Measurements from ENCODE around the gene TTC13. TPM values are rescaled to one million over a fixed set of nuclear protein-coding genes. Genes with fewer than 3 reads are reported as not detected.

TTC13 gene
- total RNA-seq, 1 donor from 2014 or later: 17.0 TPM

- Histone ChIP-seq H3K4me1 (peaks cover 30% of the 10 kb centered on the region), H3K9me3 (no peaks in the 10 kb centered on the region), H3K27ac (no peak overlapping the region), H3K36me3 (peaks cover 5% of the 10 kb centered on the region), H3K27me3 (ENCODE audit: low read depth) (no peaks in the 10 kb centered on the region), H3K4me3 (no peak overlapping the region)
- no peak for DNase-seq
- intact Hi-C loops (cut with DNase I): no loop called here
- no peak for TF ChIP-seq CTCF (IDR thresholded peaks at IDR 0.05)
- no peak for ATAC-seq
Measured at GRCh38 chr1:230898748-230899147, 79.9 kb downstream of the TTC13 start.

GRCh38 chr1:230898144-230898543, 80.5 kb downstream of the TTC13 start:
- DNase-seq (no peak), ATAC-seq (no peak)
- Histone ChIP-seq H3K27me3 (ENCODE audit: low read depth) (no peaks in the 10 kb centered on the region), H3K4me1 (peaks cover 30% of the 10 kb centered on the region), H3K9me3 (no peaks in the 10 kb centered on the region), H3K27ac (peak overlapping the region; percentile 63), H3K36me3 (peaks cover 5% of the 10 kb centered on the region), H3K4me3 (no peak overlapping the region)
- intact Hi-C loops (cut with DNase I): no loop called here
- no peak for TF ChIP-seq CTCF (IDR thresholded peaks at IDR 0.05)

- H3K4me3 ChIP-seq: no peak overlapping the region
- H3K27ac ChIP-seq: peak overlapping the region; percentile 63
- intact Hi-C loops (cut with DNase I): no loop called here
- H3K4me1 ChIP-seq: peaks cover 30% of the 10 kb centered on the region
- no peak for ATAC-seq
- TF ChIP-seq CTCF (IDR thresholded peaks at IDR 0.05): no peak
- DNase-seq: no peak
- no peaks in the 10 kb centered on the region for H3K27me3 ChIP-seq (ENCODE audit: low read depth)
- H3K9me3 ChIP-seq: no peaks in the 10 kb centered on the region
- no peaks in the 10 kb centered on the region for H3K36me3 ChIP-seq
Measured at GRCh38 chr1:230896779-230897178, 81.9 kb downstream of the TTC13 start.

GRCh38 chr1:230895452-230895851, 83.2 kb downstream of the TTC13 start:
- DNase-seq: no peak
- Histone ChIP-seq H3K4me1 (peaks cover 24% of the 10 kb centered on the region), H3K36me3 (no peaks in the 10 kb centered on the region), H3K27ac (peak overlapping the region; percentile 18), H3K4me3 (no peak overlapping the region), H3K9me3 (no peaks in the 10 kb centered on the region), H3K27me3 (ENCODE audit: low read depth) (no peaks in the 10 kb centered on the region)
- no peak for ATAC-seq
- intact Hi-C loops (cut with DNase I): no loop called here
- no peak for TF ChIP-seq CTCF (IDR thresholded peaks at IDR 0.05)

- TF ChIP-seq CTCF (IDR thresholded peaks at IDR 0.05): no peak
- Histone ChIP-seq H3K27ac (no peak overlapping the region), H3K4me3 (no peak overlapping the region), H3K27me3 (ENCODE audit: low read depth) (no peaks in the 10 kb centered on the region), H3K36me3 (no peaks in the 10 kb centered on the region), H3K4me1 (peaks cover 19% of the 10 kb centered on the region), H3K9me3 (no peaks in the 10 kb centered on the region)
- ATAC-seq (no peak), DNase-seq (no peak)
- intact Hi-C loops (cut with DNase I): no loop called here
Measured at GRCh38 chr1:230894664-230895063, 84.0 kb downstream of the TTC13 start.

GRCh38 chr1:230894032-230894431, 84.6 kb downstream of the TTC13 start:
- peaks cover 19% of the 10 kb centered on the region for H3K4me1 ChIP-seq
- DNase-seq (no peak), ATAC-seq (no peak)
- no peaks in the 10 kb centered on the region for H3K27me3 ChIP-seq (ENCODE audit: low read depth)
- intact Hi-C loops (cut with DNase I): no loop called here
- H3K9me3 ChIP-seq: no peaks in the 10 kb centered on the region
- H3K4me3 ChIP-seq: no peak overlapping the region
- H3K27ac ChIP-seq: no peak overlapping the region
- no peaks in the 10 kb centered on the region for H3K36me3 ChIP-seq
- TF ChIP-seq CTCF (IDR thresholded peaks at IDR 0.05): no peak

All from lower lobe of right lung (tissue), 2 donors.